ENCODE results near the gene GYS1.
"Not testable (repeated sequence)": the region's sequence is repeated elsewhere in the genome, so short reads cannot be mapped to it uniquely, and the experiment has no call there.

The GYS1 gene

GRCh38 chr19:48993175-48994034 is at the start of gene GYS1, which contains the start of gene RUVBL2:
TSS of gene GYS1 (minus strand) at chr19:48993309. CDS start at chr19:48993112, 197 bp downstream.
TSS of gene RUVBL2 (plus strand) at chr19:48993887. CDS start at chr19:48993912, 25 bp downstream.
- peak; percentile 99 for DNase-seq

DNA sequence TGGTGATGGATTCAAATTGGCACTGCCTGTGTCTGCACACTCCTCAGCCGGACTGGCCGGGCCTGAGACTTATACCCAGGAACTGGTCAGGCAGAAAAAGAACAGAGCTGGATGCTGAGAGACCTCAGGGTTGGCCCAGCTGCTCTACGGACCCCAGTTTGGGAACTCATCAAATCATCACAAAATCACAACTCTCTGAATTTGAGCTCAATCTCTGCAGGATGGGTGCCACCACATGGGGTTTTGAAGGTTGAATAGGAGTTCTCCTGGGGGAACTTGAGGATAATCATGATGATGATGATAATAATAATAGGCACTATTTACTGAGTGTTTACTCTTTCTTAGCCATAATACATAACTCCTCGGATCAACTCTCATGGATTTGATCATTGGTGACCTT is 49.6 kb upstream of the GYS1 start:
- DNase-seq: not testable (repeated sequence)

DNA sequence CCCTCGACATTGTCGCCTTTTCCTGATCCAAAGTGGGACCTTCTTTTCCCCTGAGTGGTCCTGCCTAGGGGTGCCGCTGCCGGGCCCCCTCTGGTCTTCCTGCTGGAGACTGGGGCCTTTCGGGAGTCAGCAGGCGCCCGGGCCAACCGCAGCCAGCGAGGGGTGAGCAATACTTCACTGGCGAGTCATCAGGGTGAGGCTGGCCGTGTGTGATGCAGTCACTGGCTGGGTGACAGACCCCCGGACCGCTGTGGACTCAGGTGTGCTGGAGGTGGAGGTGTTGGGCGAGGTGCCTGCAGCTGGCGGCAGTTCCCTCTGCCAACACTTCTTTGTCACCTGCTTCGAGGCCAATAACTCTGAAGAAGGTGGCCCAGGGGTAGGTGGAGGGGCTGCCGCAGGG is 49.1 kb upstream of the GYS1 start:
- no peak for DNase-seq

GRCh38 chr19:49039736-49040135 is 46.6 kb upstream of the GYS1 start:
- not testable (repeated sequence) for DNase-seq

GRCh38 chr19:49038557-49039276 is 45.6 kb upstream of the GYS1 start:
- not testable (repeated sequence) for DNase-seq

DNA sequence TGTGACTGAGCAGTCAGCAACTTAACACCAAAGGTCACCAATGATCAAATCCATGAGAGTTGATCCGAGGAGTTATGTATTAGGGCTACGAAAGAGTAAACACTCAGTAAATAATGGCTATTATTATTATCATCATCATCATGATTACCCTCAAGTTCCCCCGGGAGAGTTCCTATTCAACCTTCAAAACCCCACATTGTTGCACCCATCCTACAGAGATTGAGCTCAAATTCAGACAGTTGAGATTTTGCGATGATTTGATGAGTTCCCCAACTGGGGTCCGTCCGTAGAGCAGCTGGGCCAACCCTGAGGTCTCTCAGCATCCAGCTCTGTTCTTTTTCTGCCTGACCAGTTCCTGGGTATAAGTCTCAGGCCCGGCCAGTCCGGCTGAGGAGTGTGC is 45.0 kb upstream of the GYS1 start:
- DNase-seq: not testable (repeated sequence)

- not testable (repeated sequence) for DNase-seq
Observed at GRCh38 chr19:49036815-49037214, 43.7 kb upstream of the GYS1 start, which contains the start of gene CGB1. TSS of gene CGB1 (minus strand) at chr19:49036895. CDS start at chr19:49036711, 184 bp downstream.

DNA sequence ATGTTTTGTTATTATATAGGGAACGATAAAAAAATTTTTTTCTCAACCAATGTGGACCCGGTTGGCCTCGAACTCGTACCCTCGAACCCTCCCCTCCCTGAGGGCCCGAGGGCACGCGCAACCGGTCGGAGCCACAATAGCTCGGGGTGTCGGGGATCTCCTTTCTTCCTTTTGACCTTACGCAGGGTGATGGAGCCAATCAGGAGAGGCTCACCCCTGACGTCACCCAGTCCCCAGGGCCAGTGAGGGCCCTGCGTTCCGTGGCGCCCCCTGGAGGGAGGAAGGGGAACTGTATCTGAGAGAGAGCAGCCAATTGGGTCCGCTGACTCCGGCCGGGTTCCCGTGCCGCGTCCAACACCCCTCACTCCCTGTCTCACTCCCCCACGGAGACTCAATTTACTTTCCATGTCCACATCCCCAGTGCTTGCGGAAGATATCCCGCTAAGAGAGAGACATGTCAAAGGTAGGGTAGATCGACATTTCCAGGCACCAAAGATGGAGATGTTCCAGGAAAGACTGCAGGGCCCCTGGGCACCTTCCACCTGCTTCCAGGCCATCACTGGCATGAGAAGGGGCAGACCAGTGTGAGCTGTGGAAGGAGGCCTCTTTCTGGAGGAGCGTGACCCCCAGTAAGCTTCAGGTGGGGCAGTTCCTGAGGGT is 38.7 kb upstream of the GYS1 start, which contains the start of gene CGB2:
Gene CGB2 (plus strand): TSS at position 249 of the 660 bp plus-strand sequence. CDS start 206 bp downstream, at position 455.
- not testable (repeated sequence) for DNase-seq

DNA sequence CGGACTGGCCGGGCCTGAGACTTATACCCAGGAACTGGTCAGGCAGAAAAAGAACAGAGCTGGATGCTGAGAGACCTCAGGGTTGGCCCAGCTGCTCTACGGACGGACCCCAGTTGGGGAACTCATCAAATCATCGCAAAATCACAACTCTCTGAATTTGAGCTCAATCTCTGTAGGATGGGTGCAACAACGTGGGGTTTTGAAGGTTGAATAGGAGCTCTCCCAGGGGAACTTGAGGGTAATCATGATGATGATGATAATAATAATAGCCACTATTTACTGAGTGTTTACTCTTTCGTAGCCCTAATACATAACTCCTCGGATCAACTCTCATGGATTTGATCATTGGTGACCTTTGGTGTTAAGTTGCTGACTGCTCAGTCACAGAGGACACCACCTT is 37.2 kb upstream of the GYS1 start:
- not testable (repeated sequence) for DNase-seq

- not testable (repeated sequence) for DNase-seq
Observed at GRCh38 chr19:49029749-49030148, 36.6 kb upstream of the GYS1 start.

- not testable (repeated sequence) for DNase-seq
Observed at GRCh38 chr19:49028686-49029085, 35.6 kb upstream of the GYS1 start.

DNA sequence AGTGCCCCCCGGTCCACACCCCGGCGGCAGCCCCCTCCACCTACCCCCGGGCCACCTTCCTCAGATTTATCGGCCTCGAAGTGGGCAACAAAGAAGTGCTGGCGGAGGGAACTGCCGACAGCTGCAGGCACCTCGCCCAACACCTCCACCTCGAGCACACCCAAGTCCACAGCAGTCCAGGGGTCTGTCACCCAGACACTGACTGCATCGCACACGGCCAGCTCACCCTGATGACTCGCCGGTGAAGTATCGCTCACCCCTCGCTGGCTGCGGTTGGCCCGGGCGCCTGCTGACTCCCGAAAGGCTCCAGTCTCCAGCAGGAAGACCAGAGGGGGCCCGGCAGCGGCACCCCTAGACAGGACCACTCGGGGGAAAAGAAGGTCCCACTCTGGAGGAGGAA is 32.5 kb upstream of the GYS1 start:
- not testable (repeated sequence) for DNase-seq

DNA sequence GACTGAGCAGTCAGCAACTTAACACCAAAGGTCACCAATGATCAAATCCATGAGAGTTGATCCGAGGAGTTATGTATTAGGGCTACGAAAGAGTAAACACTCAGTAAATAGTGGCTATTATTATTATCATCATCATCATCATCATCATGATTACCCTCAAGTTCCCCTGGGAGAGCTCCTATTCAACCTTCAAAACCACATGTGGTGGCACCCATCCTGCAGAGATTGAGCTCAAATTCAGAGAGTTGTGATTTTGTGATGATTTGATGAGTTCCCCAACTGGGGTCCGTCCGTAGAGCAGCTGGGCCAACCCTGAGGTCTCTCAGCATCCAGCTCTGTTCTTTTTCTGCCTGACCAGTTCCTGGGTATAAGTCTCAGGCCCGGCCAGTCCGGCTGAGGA is 32.0 kb upstream of the GYS1 start:
- DNase-seq: not testable (repeated sequence)

GRCh38 chr19:49024233-49024632 is 31.1 kb upstream of the GYS1 start, which contains the start of gene CGB3:
TSS of gene CGB3 (minus strand) at chr19:49024333. CDS start at chr19:49023971, 362 bp downstream.
- DNase-seq: not testable (repeated sequence)

- DNase-seq: no peak
Observed at GRCh38 chr19:49022116-49022515, 29.0 kb upstream of the GYS1 start.

DNA sequence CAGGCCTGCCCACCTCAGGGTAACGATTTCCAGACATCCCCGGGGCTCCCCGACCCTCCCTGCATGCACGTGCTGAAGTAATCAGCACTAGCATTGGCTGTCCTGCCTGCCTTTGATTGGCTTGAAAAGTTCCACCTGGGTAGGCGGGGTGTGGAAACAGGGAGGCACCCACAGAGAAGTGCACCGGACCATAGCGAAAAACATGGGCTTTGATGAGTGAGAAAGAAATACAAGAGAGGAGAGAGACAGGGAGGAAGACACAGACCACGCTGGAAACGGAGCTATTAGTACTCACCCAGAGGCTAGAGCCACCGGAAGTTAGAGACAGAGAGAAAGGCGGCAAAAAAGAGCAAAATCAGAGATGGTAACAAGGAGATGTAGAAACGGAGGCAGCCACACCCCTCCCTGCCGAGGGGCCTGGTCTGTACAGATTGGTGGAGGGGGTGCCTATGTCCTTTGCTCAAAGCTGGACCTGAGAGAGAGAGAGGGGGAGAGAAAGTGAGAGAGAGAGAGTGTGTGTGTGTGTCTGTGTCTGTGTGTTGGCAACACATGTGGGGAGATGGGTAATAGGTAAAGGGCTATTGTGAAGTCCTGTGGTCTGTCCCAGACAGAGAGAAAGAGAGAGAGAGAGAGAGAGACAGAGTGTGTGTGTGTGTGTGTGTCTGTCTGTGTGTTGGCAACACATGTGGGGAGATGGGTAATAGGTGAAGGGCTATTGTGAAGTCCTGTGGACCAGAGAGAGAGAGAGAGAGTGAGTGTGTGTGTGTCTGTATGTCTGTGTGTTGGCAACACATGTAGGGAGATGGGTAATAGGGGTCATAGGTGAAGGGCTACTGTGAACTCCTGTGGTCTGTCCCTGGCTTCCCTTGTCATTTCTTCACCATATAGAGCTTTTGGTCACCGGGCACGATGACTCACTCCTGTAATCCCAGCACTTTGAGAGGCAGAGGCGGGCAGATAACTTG is 28.1 kb upstream of the GYS1 start:
- DNase-seq: no peak

DNA sequence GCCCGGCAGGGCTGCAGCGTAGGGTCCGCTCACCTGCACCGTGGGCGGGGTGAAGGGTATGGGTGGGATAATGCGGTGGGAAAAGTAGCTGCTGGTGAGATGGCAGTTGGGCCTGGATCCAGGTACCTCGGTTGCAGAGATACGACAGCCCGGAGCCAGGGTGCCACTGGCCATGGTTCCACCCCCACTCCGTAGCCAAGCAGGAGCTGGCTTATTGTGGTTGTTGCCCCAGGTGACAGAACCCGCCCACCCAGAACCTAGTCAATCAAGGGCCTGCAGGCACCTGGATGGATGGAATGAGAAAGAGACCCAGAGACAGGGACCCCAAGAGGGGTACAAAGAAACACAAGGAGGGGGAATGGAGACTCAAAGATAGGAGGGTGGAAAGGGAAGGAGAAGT is 27.2 kb upstream of the GYS1 start:
- no peak for DNase-seq

GRCh38 chr19:49019242-49019932 is 26.3 kb upstream of the GYS1 start:
- peak; percentile 12 for DNase-seq

DNA sequence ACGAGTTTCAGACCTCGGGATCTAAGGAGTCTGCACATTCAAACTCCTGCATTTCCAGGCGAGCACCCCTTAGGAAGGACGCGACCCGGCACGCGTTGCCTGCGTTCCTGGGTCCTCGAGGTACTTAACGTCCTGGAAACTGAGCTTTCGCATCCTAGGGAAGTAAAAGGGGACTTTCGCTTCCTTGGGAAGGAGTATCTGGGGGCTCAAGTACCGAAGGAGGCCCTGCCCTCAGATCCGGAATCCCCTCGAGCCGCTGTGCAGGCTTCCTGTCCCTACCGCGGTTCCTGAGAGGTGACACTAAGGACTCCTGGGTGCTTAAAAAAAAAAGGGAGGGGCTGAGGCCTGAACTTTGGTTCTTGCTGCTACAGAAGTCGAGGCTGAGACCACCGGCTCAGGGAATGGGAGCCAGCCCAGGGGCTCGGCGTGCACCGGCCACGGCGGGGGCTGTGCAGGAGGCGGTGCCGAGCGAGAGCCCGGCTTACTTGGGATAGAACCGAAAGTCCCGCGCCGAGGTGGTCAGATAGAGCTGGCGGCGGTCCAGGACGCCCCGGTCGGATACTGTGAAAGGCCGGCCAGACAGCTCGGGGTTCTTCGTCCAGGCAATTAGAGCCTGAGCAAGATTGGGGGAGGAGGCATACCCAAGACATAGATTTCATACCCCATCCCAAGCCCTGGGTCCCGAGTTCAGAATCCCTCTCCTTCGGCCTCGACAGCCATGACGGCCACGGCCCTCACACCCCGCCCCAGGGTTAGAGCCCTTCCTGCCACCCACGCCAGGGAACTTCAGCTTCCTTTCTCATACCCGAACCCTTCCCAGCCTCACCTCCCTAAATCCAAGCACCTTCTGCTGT is 25.5 kb upstream of the GYS1 start:
- DNase-seq: not testable (repeated sequence)

Measured in midbrain (tissue), 1 donor.